Transverse colon (tissue), 4 donors: ENCODE measurements around the gene CDH13. TPM values are rescaled to one million over a fixed set of nuclear protein-coding genes. Genes with fewer than 3 reads are reported as not detected.

Experiments
- DNase-seq: peaks from one replicate; pipeline ENCODE4 v3.0.0-alpha.2; 2019
- H3K27ac ChIP-seq, 4 donors: fragments of 200-600 bp; sonication (generic); 2 replicates each; pipeline ENCODE4 v1.5.1; 2016 to 2018; ENCODE audit warnings: inconsistent platforms in 4 of 4
- H3K27me3 ChIP-seq: fragments of 200-600 bp; sonication (generic); 2 replicates; pipeline ENCODE4 v1.5.1; 2017; ENCODE audit warnings: inconsistent platforms
- H3K36me3 ChIP-seq, 4 donors: fragments of 200-600 bp; sonication (generic); 2 replicates each; pipeline ENCODE4 v1.5.1; 2017 to 2019; ENCODE audit warnings: inconsistent platforms in 4 of 4
- H3K4me1 ChIP-seq, 4 donors: fragments of 200-600 bp; sonication (generic); 2 replicates each; pipeline ENCODE4 v1.5.1; 2017 to 2020; ENCODE audit warnings: inconsistent platforms in 4 of 4
- H3K4me3 ChIP-seq, 4 donors: fragments of 200-600 bp; sonication (generic); 1 replicate in 1 of 4; 2 replicates in 3 of 4; pipeline versions ENCODE4 v1.5.1 to v1.6.1; 2017 to 2019; ENCODE audit warnings: inconsistent platforms in 4 of 4
- H3K9me3 ChIP-seq, 2 donors: fragments of 200-600 bp; sonication (generic); 2 replicates each; pipeline ENCODE4 v1.5.1; 2017 to 2019; ENCODE audit warnings: inconsistent platforms in 2 of 2
- EP300 ChIP-seq: sonication (generic); formaldehyde crosslinking; IDR thresholded peaks from one replicate; pipeline ENCODE4 v1.6.1; 2017; ENCODE audit warnings: antibody characterized with exemption, low read depth
- POLR2A ChIP-seq: fragments of 450-650 bp; IDR thresholded peaks from one replicate; pipeline ENCODE4 v1.6.1; 2016; ENCODE audit warnings: antibody characterized with exemption, mild to moderate bottlenecking, moderate library complexity
- POLR2AphosphoS5 ChIP-seq, 3 donors: sonication (generic); formaldehyde crosslinking; IDR thresholded peaks; one replicate each; pipeline ENCODE4 v1.6.1; 2016; ENCODE audit warnings: antibody characterized with exemption in 3 of 3
- whole genome bisulfite sequencing, 2 donors: methylation state at CpG; one replicate each; pipeline ENCODE4 v1.1.5; 2018; ENCODE audit warnings: low coverage in 1 of 2; 5-methylcytosine and 5-hydroxymethylcytosine counted together
- in situ Hi-C, 4 donors: fragments of 200-750 bp; cut with MboI; loops; one replicate each; pipeline versions ENCODE4 v1.15.0 to v1.15.1; 2017; ENCODE audit warnings: low sequenced_read_pairs in 3 of 4, low pct_ligation_motif_present in 1 of 4, low pct_unique_long_range_greater_than_20kb in 1 of 4
- intact Hi-C: fragments of 100-400 bp; cut with DNase I; formaldehyde crosslinking; loops from one replicate; pipeline ENCODE4 v1.15.1; 2023; ENCODE audit warnings: low total_unique reads
- total RNA-seq, 4 donors: library from RNA; depleted of rRNA; stranded (reverse); fragments of >200 nt; gene quantifications; one replicate each; pipeline ENCODE4 v1.1.0, GENCODE V29; 2016
- TF ChIP-seq, protein P1 (sequence below), 5 experiments: fragments of 200-600 bp in 3 of 5; fragments of 450-650 bp in 2 of 5; sonication (generic) in 3 of 5; IDR thresholded peaks; 1 replicate in 2 of 5; 2 replicates in 3 of 5; pipeline ENCODE4 v1.5.1; 2016 to 2017; ENCODE audit warnings: antibody characterized with exemption in 5 of 5, inconsistent platforms in 3 of 5, mild to moderate bottlenecking in 2 of 5, moderate library complexity in 1 of 5

Gene CDH13
- total RNA-seq, 4 donors from 2014 or later = 3.8 to 28.1 (median 5.8) TPM

GRCh38 chr16:83660282-83660681, 1033.5 kb downstream of the CDH13 start:
- Histone ChIP-seq H3K4me1 (no peaks in the 10 kb centered on the region), H3K9me3 (no peaks in the 10 kb centered on the region), H3K4me3 (no peak overlapping the region), H3K36me3 (no peaks in the 10 kb centered on the region), H3K27me3 (no peaks in the 10 kb centered on the region), H3K27ac (no peak overlapping the region)
- WGBS, 2 donors = 87 to 100% methylated on average over 1 to 4 of the region's 4 CpGs
- intact Hi-C loops = no loop called here
- no peak for DNase-seq
- TF ChIP-seq, protein P1, sequence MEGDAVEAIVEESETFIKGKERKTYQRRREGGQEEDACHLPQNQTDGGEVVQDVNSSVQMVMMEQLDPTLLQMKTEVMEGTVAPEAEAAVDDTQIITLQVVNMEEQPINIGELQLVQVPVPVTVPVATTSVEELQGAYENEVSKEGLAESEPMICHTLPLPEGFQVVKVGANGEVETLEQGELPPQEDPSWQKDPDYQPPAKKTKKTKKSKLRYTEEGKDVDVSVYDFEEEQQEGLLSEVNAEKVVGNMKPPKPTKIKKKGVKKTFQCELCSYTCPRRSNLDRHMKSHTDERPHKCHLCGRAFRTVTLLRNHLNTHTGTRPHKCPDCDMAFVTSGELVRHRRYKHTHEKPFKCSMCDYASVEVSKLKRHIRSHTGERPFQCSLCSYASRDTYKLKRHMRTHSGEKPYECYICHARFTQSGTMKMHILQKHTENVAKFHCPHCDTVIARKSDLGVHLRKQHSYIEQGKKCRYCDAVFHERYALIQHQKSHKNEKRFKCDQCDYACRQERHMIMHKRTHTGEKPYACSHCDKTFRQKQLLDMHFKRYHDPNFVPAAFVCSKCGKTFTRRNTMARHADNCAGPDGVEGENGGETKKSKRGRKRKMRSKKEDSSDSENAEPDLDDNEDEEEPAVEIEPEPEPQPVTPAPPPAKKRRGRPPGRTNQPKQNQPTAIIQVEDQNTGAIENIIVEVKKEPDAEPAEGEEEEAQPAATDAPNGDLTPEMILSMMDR (IDR thresholded peaks at IDR 0.05) = no peak
- TF ChIP-seq POLR2AphosphoS5 (IDR thresholded peaks at IDR 0.05) = no peak
- TF ChIP-seq POLR2A = no peak
- in situ Hi-C loops = no loop called here

DNA sequence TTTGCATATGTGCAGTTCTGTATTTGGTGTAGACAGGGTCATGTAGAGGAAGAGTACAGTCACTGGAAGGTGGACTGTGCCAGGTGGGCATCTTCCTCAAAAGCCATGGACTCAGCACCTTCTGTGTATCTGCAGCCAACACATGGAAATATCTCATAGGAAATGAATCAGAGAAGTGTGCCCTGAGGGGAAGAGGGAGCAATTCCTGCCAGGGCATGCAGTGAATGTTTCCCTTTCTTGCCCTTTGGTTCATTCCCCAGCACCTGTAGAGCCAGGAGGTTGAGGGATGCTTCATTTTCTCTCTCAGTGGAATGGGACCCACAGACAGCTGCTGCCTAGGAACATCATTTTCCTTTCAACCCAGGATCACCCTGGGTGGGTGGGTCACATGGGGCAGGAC, 1034.9 kb downstream of the CDH13 start:
- Histone ChIP-seq H3K9me3 (no peaks in the 10 kb centered on the region), H3K36me3 (no peaks in the 10 kb centered on the region), H3K4me1 (no peaks in the 10 kb centered on the region), H3K27ac (no peak overlapping the region), H3K27me3 (no peaks in the 10 kb centered on the region), H3K4me3 (no peak overlapping the region)
- in situ Hi-C loops = no loop called here
- TF ChIP-seq POLR2AphosphoS5 (IDR thresholded peaks at IDR 0.05) = no peak
- TF ChIP-seq POLR2A = no peak
- TF ChIP-seq EP300 = no peak
- TF ChIP-seq, protein P1 (IDR thresholded peaks at IDR 0.05) = no peak
- intact Hi-C loops = no loop called here
- no peak for DNase-seq

DNA sequence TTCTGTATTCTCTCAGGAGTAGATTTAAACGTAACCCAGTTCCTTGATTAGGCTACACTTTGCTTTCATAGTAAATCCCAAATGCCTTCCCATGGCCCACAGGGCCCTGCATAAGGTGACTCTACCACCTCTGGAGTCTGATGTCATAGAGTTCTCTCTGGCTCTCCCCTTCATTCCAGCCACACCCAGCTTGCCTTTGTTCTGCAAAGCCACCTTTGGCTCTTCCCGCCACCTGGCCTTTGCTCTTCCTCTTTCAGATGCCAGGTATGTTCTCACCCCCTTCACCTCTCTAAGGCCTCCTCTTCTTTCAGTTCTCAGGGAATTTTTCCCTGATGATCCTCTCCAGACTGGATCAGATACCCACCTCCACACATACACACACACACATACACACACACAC, 1039.7 kb downstream of the CDH13 start:
- Histone ChIP-seq H3K27me3 (no peaks in the 10 kb centered on the region), H3K4me1 (no peaks in the 10 kb centered on the region), H3K36me3 (no peaks in the 10 kb centered on the region), H3K4me3 (no peak overlapping the region), H3K27ac (no peak overlapping the region), H3K9me3 (no peaks in the 10 kb centered on the region)
- TF ChIP-seq, protein P1 (IDR thresholded peaks at IDR 0.05) = no peak
- no peak for TF ChIP-seq POLR2AphosphoS5 (IDR thresholded peaks at IDR 0.05)
- TF ChIP-seq POLR2A = no peak
- TF ChIP-seq EP300 = no peak
- in situ Hi-C loops = no loop called here
- WGBS, 2 donors = 38 to 44% methylated on average over 2 of the region's 2 CpGs
- intact Hi-C loops = no loop called here
- no peak for DNase-seq

DNA sequence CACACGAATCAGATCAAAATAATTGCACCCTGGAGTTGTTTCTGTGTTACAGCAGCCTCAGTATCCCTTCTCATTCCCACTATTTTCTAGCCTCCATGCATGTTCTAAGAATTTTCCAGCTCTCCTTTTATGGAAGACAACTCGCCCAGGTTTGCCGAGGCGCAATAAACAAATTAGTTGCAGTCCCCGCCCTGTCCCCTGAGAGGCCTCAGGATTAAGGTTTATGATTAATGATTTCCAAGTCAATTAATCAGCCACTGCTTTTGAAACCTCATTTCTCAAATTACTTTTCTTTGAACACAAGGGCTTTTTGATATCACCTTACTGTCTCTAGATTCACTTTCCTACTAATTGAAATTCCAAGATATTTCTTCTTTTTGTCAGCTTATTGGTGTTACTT, 1042.7 kb downstream of the CDH13 start:
- Histone ChIP-seq H3K27me3 (no peaks in the 10 kb centered on the region), H3K27ac (no peak overlapping the region), H3K9me3 (no peaks in the 10 kb centered on the region), H3K36me3 (no peaks in the 10 kb centered on the region), H3K4me1 (no peaks in the 10 kb centered on the region), H3K4me3 (no peak overlapping the region)
- intact Hi-C loops (no loop called here), in situ Hi-C loops (no loop called here)
- no peak for TF ChIP-seq POLR2AphosphoS5 (IDR thresholded peaks at IDR 0.05)
- no peak for TF ChIP-seq POLR2A
- TF ChIP-seq EP300 = no peak
- TF ChIP-seq, protein P1 (IDR thresholded peaks at IDR 0.05) = no peak
- DNase-seq = no peak
- 62 to 73% methylated on average over 4 to 5 of the region's 5 CpGs for WGBS, 2 donors
